Measurements from ENCODE around the gene ADAMTS4.
A peak's percentile ranks its signal among the peaks of the same experiment; 100 is the strongest.

Gene ADAMTS4

DNA sequence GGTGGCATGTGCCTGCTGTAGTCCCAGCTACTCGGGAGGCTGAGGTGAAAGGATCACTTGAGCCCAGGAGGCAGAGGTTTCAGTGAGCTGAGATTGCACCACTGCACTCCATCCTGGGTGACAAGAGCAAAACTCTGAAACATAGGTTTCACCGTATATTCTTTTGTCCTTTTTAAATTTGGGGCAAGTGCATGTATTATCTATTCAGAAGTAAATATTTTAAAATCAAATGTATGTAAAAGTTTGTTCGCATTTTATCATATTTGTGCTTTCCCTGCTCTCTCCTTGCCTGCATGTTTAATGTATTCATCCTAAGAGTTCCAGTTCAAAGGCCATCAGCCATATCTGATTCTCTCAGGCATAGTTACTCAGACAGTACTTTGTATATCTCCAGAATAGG, 53.0 kb downstream of the ADAMTS4 start:
- peaks cover 4% of the 10 kb centered on the region for H3K27me3 Mint-ChIP-seq (ENCODE audit: low read depth, poor library complexity)
- TF ChIP-seq, protein P1, sequence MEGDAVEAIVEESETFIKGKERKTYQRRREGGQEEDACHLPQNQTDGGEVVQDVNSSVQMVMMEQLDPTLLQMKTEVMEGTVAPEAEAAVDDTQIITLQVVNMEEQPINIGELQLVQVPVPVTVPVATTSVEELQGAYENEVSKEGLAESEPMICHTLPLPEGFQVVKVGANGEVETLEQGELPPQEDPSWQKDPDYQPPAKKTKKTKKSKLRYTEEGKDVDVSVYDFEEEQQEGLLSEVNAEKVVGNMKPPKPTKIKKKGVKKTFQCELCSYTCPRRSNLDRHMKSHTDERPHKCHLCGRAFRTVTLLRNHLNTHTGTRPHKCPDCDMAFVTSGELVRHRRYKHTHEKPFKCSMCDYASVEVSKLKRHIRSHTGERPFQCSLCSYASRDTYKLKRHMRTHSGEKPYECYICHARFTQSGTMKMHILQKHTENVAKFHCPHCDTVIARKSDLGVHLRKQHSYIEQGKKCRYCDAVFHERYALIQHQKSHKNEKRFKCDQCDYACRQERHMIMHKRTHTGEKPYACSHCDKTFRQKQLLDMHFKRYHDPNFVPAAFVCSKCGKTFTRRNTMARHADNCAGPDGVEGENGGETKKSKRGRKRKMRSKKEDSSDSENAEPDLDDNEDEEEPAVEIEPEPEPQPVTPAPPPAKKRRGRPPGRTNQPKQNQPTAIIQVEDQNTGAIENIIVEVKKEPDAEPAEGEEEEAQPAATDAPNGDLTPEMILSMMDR (IDR thresholded peaks at IDR 0.05): no peak
- peaks cover 5% of the 10 kb centered on the region for H3K4me1 Mint-ChIP-seq
- H3K36me3 Mint-ChIP-seq (ENCODE audit: low read depth): peaks cover 4% of the 10 kb centered on the region
- no peak for DNase-seq
- no peaks in the 10 kb centered on the region for H3K9me3 Mint-ChIP-seq
- no peak overlapping the region for H3K4me3 Mint-ChIP-seq
- H3K27ac Mint-ChIP-seq: no peak overlapping the region

GRCh38 chr1:161140755-161141400, 58.0 kb downstream of the ADAMTS4 start:
- H3K9me3 Mint-ChIP-seq: no peaks in the 10 kb centered on the region
- H3K4me3 Mint-ChIP-seq: no peak overlapping the region
- H3K4me1 Mint-ChIP-seq: peaks cover 41% of the 10 kb centered on the region
- no peaks in the 10 kb centered on the region for H3K36me3 Mint-ChIP-seq (ENCODE audit: low read depth)
- DNase-seq: no peak
- TF ChIP-seq, protein P1 (IDR thresholded peaks at IDR 0.05): no peak
- no peak overlapping the region for H3K27ac Mint-ChIP-seq
- H3K27me3 Mint-ChIP-seq (ENCODE audit: low read depth, poor library complexity): peaks cover 4% of the 10 kb centered on the region

GRCh38 chr1:161139766-161140165, 59.1 kb downstream of the ADAMTS4 start:
- Mint-ChIP-seq H3K27ac (peak overlapping the region; percentile 89), H3K27me3 (ENCODE audit: low read depth, poor library complexity) (no peaks in the 10 kb centered on the region), H3K4me3 (no peak overlapping the region), H3K36me3 (ENCODE audit: low read depth) (peaks cover 6% of the 10 kb centered on the region), H3K9me3 (no peaks in the 10 kb centered on the region), H3K4me1 (peaks cover 52% of the 10 kb centered on the region)
- TF ChIP-seq, protein P1 (IDR thresholded peaks at IDR 0.05): peak; percentile 45
- peak; percentile 37 for DNase-seq

DNA sequence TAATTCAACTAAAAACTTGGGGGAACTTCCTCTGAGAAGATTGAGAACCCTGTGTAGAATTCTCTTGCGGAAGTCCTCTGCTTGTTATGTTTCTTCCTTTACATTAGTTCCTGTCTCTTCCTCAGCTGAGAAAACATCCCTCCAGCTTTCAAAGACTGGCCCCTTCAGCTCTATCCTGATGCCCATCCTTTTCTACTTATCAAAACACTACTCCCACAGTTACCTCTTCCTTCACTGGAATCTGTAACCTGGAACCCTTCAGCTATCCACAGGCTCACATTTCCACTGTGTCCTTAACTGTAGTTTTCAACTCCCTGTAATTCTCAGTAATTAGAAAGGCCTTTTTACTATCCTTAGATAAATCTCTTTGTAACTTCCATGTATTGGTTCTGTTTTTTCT, 60.4 kb downstream of the ADAMTS4 start:
- no peaks in the 10 kb centered on the region for H3K27me3 Mint-ChIP-seq (ENCODE audit: low read depth, poor library complexity)
- H3K27ac Mint-ChIP-seq: peak overlapping the region; percentile 95
- H3K4me3 Mint-ChIP-seq: peak overlapping the region; percentile 39
- DNase-seq: no peak
- peaks cover 52% of the 10 kb centered on the region for H3K4me1 Mint-ChIP-seq
- TF ChIP-seq, protein P1 (IDR thresholded peaks at IDR 0.05): no peak
- peaks cover 6% of the 10 kb centered on the region for H3K36me3 Mint-ChIP-seq (ENCODE audit: low read depth)
- H3K9me3 Mint-ChIP-seq: no peaks in the 10 kb centered on the region

GRCh38 chr1:161137881-161138280, 61.0 kb downstream of the ADAMTS4 start:
- H3K4me3 Mint-ChIP-seq: no peak overlapping the region
- H3K36me3 Mint-ChIP-seq (ENCODE audit: low read depth): peaks cover 6% of the 10 kb centered on the region
- TF ChIP-seq, protein P1 (IDR thresholded peaks at IDR 0.05): no peak
- H3K4me1 Mint-ChIP-seq: peaks cover 52% of the 10 kb centered on the region
- DNase-seq: no peak
- H3K27ac Mint-ChIP-seq: peak overlapping the region; percentile 95
- no peaks in the 10 kb centered on the region for H3K9me3 Mint-ChIP-seq
- H3K27me3 Mint-ChIP-seq (ENCODE audit: low read depth, poor library complexity): no peaks in the 10 kb centered on the region
